GM21390 (cell line): ENCODE data around the gene GLT6D1.

Experiments
- ATAC-seq: cut with Tn5 transposase; IDR thresholded peaks from one replicate; pipeline ENCODE4 v1.9.1; 2021; ENCODE audit not compliant: unreplicated experiment

The GLT6D1 gene

DNA sequence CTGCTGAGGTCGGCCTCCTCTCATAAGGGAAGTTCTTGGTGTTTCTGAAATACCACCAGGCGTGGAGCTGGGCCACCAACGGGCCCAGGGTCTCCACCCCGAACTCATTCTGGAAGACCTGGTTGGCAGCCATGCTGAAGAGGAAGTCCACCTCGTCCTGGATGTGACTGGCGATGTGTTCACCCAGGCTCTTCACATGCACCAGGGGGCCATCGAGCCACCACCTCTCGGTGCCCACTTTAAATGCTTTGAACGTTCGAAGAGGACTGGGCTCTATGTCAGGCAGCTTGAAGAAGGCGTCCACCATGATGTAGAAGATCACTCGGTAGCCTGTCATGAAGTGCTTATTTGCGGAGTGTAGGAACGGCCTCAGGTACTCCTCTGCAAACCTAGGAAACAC lies 15.1 kb downstream of the GLT6D1 start:
- ATAC-seq, result no peak

GRCh38 chr9:135622415-135623020 lies 16.8 kb downstream of the GLT6D1 start:
- ATAC-seq, result no peak

DNA sequence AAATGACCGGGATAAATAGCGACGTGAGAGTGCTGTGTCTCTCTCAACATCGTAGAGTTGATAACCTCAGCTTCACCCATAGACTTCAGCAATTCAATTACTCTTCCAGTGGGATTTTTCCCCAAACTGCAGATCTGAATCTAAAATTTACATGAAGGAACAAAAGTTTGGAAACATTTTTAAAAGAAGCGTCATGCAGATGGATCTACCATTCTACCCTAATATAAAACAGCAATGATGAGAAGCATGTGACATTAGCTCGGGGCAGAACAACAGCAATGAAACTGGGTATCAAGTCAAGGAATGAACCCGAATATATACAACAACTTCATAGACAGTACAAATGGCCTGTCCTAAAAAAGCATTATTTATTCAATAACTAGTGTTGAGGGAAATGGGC lies 18.8 kb downstream of the GLT6D1 start:
- ATAC-seq, result no peak

GRCh38 chr9:135619599-135619886 lies 19.8 kb downstream of the GLT6D1 start:
- ATAC-seq, result no peak

DNA sequence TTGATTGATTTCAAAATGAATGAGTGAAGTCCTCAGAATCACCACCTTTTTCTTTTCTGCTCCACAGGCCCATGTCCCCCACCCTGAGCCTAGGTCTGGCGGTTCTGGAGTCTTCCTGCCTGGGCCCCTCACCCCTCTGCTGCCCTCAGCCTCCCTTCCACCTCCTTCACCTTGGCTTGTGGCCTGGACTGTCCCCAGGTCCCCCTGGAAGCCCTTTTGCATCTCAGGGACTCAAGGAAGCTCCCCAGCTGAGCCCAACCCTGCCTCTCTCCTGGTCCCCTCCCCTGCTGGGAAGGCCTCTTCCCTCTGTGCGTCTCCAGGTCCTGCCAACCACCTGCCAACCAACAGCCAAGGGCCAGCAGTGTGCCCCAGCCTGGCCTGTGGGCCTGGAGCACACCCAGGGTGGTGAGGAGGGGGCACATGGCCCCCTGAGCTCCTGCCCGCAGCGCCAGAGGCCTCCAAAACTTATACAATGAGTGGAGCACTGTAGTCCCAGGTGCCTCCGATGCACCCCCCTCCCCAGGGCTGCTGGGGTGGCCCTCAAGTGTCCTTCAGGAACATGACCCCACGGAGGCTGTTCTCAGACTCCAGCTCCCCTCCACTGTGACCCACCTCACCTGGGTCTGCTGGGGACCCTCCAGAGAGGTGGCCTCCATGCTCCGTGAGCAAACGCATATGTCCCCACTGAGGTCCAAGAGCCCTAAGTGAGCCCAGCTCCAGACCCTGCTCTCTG lies 20.3 kb downstream of the GLT6D1 start:
- ATAC-seq, result no peak

DNA sequence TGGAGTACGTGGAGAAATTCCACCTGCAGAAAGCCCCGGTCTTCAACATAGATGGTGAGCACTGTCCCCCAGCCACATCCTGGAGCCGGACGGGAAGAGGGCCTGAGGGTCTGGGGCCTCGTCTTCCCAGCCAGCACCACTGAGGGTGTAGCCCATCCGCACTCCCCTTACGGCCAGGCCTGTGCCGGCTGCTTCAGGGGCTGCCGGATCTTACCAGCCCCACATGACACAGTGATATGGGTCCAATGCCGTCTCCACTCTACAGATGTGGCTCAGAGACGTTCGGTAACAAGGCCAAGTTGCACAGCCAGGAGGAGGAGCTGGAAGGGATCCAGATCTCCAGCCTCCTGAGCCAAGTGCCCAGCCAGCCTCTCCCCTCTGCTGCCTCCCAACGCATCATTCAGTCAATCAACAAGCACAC lies 21.3 kb downstream of the GLT6D1 start:
- no peak for ATAC-seq

DNA sequence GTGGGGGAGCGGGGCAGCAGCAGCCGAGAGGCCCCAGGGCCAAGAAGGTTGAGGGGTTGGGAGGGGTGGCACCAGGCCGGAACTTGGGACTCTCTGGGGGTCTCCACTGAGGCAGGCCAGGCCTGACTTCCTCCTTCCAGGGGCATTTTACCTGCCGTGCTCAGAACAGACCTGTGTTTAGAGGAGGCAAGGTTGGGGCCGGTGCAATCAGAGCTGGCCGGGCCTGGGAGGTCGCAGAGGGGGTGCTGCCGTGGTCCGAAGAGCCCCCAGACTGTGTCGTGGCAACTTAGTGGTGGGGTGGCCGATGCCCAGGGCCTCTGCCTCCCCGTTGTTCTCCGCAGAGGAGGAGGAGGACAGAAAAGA lies 21.8 kb downstream of the GLT6D1 start:
- no peak for ATAC-seq

DNA sequence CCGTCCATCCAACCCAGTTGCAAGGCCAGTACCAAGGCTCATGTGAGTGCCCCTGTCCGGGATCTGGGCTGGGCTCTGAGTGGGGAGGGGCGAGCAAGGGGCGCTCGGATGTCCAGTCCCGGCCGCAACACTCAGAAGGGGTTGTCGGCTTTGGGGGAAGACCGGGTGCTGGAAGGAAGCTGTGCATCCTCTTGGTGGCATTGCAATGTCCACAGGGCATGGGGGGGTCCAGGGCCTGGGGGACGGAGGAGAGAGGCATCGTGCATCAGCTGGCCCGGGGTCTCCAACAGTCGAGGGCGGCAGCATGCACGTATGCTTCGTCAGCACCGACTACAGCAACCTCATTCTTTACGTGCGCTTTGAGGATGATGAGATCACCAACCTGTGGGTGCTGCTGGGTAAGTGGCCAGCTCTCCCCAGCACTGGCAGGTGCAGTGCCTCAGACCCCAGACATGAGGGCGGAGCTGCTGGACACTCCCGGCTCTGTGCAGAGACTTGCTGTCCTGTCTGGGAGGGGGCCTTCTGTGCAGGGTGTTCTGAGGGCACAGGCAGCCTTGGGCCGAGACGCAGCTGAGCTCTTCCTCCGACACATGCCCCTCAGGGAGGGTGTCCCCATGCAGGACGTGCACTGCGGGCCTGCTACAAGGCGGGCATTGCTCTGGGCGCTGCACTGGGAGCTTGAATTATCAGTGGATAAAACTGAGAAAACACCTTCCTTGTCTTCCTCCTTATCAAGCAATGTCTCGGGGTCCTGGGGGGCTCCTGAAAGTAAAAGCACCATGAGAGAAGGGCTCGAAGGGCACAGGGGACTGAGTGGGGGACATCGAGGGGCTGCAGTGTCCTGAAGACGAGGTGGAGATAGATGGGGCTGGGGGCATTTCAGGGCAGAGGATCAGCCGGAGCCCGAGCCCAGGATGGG lies 22.5 kb downstream of the GLT6D1 start:
- no peak for ATAC-seq

DNA sequence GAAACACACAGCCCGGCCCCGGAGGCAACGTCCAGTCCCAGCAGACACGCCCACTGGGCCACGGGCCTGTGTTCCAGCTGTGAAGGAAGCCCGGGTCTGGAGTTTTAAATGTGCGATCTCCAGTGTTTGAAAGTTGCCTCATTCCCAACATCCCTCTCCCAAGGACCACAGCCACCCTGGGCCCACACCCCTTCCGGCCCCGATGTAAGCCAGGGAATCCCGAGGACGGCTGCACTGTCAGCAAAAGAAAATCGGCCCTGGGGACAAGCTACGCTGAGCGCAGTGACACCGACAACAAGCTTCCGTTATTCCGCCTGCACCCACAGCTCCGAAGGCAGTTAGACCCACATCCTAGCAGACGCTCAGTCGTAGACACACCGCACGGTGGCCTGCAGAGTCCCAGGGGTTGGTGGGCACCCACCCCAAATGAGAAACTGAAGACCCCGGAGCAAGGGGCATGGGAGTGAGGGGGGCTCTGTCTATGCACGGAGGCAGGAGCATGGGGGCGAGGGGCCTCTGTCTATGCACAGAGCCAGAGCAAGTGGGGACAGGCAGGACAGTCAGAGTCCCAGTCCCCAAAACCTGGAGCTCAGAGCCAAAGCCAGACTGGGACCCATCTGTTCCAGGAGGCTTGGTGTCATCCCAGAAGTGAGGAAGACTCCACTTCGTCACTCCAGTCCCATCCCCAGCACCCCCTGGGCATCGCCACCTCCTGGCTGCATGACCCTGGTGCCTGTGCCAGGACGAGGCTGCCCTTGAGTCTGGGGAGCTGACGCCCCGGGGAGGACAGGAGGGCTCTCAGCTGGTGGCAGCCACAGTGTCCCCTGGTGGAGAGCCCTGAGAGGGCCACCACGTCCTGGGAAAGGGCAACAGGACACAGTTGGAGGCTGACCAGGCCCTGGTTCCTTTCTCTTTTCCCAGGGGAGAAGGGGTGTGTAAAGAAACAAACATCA lies 23.4 kb downstream of the GLT6D1 start:
- ATAC-seq, result no peak

- no peak for ATAC-seq
Observed at GRCh38 chr9:135614821-135615665, 24.3 kb downstream of the GLT6D1 start.

DNA sequence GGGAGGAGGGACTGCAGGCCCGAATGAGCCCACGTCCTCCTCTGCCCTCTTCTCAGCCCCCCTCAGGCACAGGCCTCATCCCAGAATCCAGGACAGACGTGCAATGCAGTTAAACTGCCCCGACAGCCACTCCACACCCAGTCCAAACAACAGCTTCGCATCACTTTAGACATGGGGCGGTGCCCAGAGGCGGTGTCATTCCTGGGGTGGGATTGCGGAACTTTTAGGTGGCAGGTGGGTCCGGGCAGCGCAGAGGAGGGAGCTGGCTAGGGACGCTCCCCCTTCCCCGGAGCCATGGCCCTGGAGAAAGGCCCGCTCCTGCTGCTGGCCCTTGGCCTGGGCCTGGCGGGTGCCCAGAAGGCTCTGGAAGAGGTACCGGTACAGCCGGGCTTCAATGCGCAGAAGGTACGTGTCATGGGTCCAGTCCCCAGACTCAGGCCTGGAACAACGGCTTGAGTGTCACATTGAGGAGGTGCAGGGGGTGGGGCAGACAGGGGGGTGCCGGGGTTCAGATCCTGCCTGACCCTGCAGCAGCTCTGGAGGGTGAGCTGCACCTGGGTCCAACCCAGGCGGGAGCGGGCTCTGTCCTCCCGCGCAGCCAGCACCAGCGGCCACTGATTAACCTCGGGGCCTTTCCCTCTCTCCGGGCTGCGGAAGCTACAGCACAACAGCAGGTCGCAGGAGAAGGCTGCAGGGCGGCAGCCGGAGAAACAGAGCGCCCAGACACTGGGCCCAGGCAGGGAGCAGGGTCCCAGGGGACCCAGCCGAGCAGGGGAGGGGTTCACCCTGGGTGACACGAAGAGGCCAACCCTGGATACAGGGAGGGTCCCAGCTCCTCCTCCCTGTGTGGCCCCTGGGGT lies 25.2 kb downstream of the GLT6D1 start:
- ATAC-seq, result no peak

- ATAC-seq, result no peak
Observed at GRCh38 chr9:135612981-135613910, 26.1 kb downstream of the GLT6D1 start.

DNA sequence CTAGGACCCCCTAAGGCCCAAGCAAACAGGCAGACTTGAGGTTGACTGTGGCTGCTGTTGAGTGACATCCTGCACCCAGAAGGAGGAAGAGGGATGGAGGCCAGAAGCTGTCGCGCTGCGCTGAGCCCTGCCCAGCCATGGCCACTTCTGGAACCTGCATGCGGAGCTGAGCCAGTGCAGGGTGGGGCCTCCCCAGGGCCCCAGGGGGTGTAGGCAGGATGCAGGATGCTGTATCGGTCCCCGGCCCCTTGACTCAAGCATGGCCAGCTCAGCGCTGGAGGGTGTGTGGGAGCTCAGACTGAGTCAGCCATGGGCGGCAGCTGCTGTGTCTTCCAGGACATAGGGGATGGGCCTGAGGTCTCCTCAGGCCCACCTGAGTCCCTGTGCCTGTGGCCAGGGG lies 26.9 kb downstream of the GLT6D1 start:
- no peak for ATAC-seq

GRCh38 chr9:135611875-135612209 lies 27.5 kb downstream of the GLT6D1 start:
- ATAC-seq, result no peak

DNA sequence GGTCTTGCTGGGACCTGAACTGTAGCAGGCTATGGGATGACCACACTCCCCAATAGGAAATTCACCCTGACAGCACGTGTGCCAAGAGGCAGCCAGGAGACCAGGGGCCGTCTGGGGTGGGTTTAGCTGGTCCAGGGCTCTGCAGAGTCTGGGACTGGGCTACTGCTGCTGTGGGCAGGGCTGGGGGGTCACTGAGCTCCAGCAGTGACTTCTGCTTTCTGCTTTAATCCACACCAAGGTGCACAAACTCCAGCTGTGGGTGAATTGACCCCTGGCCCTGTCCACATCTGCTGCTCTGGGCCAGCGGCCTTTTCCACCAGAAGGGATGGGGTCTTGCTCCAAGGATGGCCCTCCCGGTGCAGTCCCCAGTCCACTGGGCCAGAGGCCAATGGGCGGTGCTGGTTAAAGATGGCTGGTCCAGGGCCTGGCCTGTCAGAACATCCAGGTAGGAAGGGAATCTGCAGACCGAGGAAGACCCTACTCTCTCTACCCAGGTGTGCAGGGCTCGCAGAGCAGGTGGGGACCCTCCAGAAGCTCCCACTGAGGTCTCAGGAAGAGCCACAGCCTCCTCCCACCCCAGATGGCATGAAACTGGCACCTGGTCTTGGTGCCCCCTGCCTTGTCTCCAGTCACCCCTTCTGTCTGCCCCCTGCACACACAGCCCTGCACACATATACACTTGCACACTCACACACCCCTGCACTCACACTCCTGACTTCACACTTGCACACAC lies 28.0 kb downstream of the GLT6D1 start:
- no peak for ATAC-seq

DNA sequence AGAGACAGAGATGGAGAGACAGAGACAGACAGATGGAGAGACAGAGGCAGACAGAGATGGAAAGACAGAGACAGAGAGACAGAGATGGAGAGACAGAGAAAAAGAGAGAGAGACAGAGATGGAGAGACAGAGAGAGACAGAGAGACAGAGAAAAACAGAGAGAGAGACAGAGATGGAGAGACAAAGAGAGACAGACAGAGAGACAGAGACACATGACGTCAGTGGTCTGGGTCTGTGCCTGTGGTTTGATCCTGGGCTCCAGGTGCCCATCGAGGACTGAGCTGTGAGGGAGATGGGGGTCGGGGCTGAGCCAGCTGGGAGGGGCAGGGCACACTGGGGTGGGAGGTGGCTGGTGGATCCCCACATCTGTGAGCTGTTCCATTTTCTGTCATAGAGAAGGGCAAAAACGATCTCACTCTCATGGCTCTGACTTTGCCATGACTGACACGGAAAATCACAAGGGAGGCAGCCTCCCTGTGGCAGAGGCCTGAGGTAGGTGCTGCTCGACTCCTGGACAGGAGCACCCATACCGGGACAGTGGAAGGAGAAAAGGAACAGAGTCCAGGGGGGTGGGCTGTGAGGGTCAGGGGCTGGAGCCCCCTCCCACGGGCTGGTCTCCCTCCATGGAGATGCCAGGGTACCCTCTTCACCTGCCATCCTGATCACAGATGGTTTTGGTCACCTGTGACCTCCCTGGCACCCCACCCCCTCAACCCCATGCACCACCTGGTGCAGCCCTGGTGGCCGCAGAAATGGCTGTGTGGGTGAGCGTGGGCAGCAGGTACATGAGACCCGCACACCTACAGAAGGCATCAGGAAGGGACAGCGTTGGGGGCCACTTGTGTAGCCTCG lies 28.8 kb downstream of the GLT6D1 start:
- ATAC-seq, result no peak
